Panc1 (cell line): ENCODE measurements around the gene DEFB114. TPM values are rescaled to one million over a fixed set of nuclear protein-coding genes. Genes with fewer than 3 reads are reported as not detected.

Experiments used
- ATAC-seq: fragments of 200-7000 bp; cut with Tn5 transposase; 2 replicates; pipeline ENCODE4 v1.9.1; 2020; ENCODE audit warnings: mild to moderate bottlenecking, moderate library complexity
- BruUV-seq: library from RNA; stranded (reverse); fragments of 400-500 nt; replicated peaks from 2 replicates; lab custom pipeline; 2021; lab: Mats Ljungman, UMichigan
- CTCF ChIA-PET: fragments of 300-600 bp; sonication (Branson Sonifier 250); formaldehyde crosslinking; loops from one replicate; lab custom pipeline; 2022; ENCODE audit warnings: antibody characterized with exemption; lab: Charles Lee
- POLR2A ChIA-PET: fragments of 300-600 bp; sonication (Branson Sonifier 250); formaldehyde crosslinking; loops from one replicate; lab custom pipeline; 2022; ENCODE audit warnings: antibody characterized with exemption; lab: Charles Lee
- DNase-seq: peaks from one replicate; pipeline ENCODE4 v3.0.0-alpha.2; 2010; ENCODE audit warnings: low read depth, low spot score
- H3K27ac ChIP-seq: 2 replicates; pipeline ENCODE4 v1.5.1; 2011; ENCODE audit warnings: mild to moderate bottlenecking, low read length, inconsistent platforms
- H3K27me3 ChIP-seq: fragments of 200-500 bp; sonication (Bioruptor generic); 2 replicates; pipeline ENCODE4 v1.6.0; 2014; ENCODE audit warnings: low read length, inconsistent platforms; ENCODE audit not compliant: control insufficient read depth, insufficient read depth
- H3K36me3 ChIP-seq: fragments of 200-500 bp; sonication (Bioruptor generic); 2 replicates; pipeline ENCODE4 v1.5.1; 2014; ENCODE audit warnings: inconsistent platforms, mild to moderate bottlenecking, low read length, moderate library complexity; ENCODE audit not compliant: control insufficient read depth, insufficient read depth
- H3K4me1 ChIP-seq: 2 replicates; pipeline ENCODE4 v1.5.1; 2011; ENCODE audit warnings: inconsistent platforms, mild to moderate bottlenecking, low read length, moderate library complexity; ENCODE audit not compliant: control insufficient read depth, insufficient read depth
- H3K4me3 ChIP-seq, 2 experiments: 2 replicates each; pipeline ENCODE4 v1.5.1; 2011 to 2012; ENCODE audit warnings: low read depth in 2 of 2, low read length in 2 of 2, mild to moderate bottlenecking in 2 of 2, inconsistent platforms in 1 of 2, moderate library complexity in 1 of 2
- H3K9me3 ChIP-seq: fragments of 200-500 bp; sonication (Bioruptor generic); 2 replicates; pipeline ENCODE4 v1.5.1; 2014; ENCODE audit warnings: low read depth, mild to moderate bottlenecking, inconsistent platforms, low read length, moderate library complexity; ENCODE audit not compliant: control insufficient read depth, insufficient read depth
- POLR2AphosphoS5 ChIP-seq: IDR thresholded peaks from 2 replicates; pipeline ENCODE4 v1.6.1; 2012; ENCODE audit warnings: mild to moderate bottlenecking, low read depth, low read length, moderate library complexity
- SIN3A ChIP-seq: IDR thresholded peaks from 2 replicates; pipeline ENCODE4 v1.6.1; 2012; ENCODE audit warnings: low read depth, mild to moderate bottlenecking, low read length, moderate library complexity, borderline replicate concordance; ENCODE audit not compliant: insufficient read depth
- TCF7L2 ChIP-seq: IDR thresholded peaks from 2 replicates; pipeline ENCODE4 v1.6.1; 2011; ENCODE audit warnings: mild to moderate bottlenecking, low read depth, low read length, inconsistent platforms
- in situ Hi-C: cut with HindIII; loops from 2 replicates; pipeline ENCODE4 v1.10.0; 2016; ENCODE audit warnings: low sequenced_read_pairs, low pct_unique_long_range_greater_than_20kb
- intact Hi-C: fragments of 100-400 bp; cut with micrococcal nuclease; formaldehyde crosslinking; loops from one replicate; pipeline ENCODE4 v1.10.0; 2022; ENCODE audit not compliant: unreplicated experiment
- total RNA-seq: library from RNA; stranded (reverse); gene quantifications from one replicate; pipeline ENCODE4 v1.2.1, GENCODE V29; 2021; ENCODE audit not compliant: unreplicated experiment
- TF ChIP-seq, protein P1 (sequence below): fragments of 450-650 bp; IDR thresholded peaks from 2 replicates; pipeline ENCODE4 v1.5.1; 2017; ENCODE audit warnings: mild to moderate bottlenecking
- TF ChIP-seq, protein P2 (sequence below), 2 experiments: IDR thresholded peaks; 2 replicates each; pipeline ENCODE4 v1.6.1; 2011 to 2012; ENCODE audit warnings: low read depth in 2 of 2, control low read depth in 1 of 2, low read length in 1 of 2, mild to moderate bottlenecking in 1 of 2, moderate library complexity in 1 of 2; ENCODE audit not compliant: insufficient read depth in 1 of 2

The DEFB114 gene
- total RNA-seq, 1 experiment from 2014 or later = not detected

DNA sequence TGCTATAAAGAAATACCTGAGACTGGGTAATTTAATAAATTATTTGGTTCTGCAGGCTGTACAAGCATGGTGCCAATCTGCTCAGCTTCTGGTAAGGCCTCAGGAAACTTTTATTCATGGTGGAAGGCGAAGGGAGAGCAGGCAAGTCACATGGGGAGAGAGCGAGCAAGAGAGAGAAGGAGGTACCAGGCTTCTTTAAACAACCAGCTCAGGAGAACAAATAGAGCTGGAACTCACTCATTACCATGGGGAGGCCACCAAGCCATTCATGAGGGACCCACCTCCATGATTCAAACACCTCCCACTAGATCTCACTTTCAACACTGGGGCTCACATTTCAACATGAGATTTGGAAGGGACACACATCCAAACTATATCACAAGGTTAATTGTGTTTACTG lies 52.7 kb downstream of the DEFB114 start:
- Histone ChIP-seq H3K4me3 (no peak overlapping the region), H3K36me3 (no peaks in the 10 kb centered on the region), H3K4me1 (no peaks in the 10 kb centered on the region), H3K9me3 (no peaks in the 10 kb centered on the region), H3K27me3 (no peaks in the 10 kb centered on the region), H3K27ac (no peak overlapping the region)
- DNase-seq (no peak), ATAC-seq (no peak)
- ChIA-PET CTCF (no interaction called here), POLR2A (no interaction called here)
- no TSS peak for BruUV-seq
- in situ Hi-C loops = no loop called here
- TF ChIP-seq POLR2AphosphoS5 = no peak
- TF ChIP-seq TCF7L2 = no peak
- TF ChIP-seq SIN3A = no peak
- TF ChIP-seq, protein P1, sequence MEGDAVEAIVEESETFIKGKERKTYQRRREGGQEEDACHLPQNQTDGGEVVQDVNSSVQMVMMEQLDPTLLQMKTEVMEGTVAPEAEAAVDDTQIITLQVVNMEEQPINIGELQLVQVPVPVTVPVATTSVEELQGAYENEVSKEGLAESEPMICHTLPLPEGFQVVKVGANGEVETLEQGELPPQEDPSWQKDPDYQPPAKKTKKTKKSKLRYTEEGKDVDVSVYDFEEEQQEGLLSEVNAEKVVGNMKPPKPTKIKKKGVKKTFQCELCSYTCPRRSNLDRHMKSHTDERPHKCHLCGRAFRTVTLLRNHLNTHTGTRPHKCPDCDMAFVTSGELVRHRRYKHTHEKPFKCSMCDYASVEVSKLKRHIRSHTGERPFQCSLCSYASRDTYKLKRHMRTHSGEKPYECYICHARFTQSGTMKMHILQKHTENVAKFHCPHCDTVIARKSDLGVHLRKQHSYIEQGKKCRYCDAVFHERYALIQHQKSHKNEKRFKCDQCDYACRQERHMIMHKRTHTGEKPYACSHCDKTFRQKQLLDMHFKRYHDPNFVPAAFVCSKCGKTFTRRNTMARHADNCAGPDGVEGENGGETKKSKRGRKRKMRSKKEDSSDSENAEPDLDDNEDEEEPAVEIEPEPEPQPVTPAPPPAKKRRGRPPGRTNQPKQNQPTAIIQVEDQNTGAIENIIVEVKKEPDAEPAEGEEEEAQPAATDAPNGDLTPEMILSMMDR = no peak
- TF ChIP-seq, protein P2, sequence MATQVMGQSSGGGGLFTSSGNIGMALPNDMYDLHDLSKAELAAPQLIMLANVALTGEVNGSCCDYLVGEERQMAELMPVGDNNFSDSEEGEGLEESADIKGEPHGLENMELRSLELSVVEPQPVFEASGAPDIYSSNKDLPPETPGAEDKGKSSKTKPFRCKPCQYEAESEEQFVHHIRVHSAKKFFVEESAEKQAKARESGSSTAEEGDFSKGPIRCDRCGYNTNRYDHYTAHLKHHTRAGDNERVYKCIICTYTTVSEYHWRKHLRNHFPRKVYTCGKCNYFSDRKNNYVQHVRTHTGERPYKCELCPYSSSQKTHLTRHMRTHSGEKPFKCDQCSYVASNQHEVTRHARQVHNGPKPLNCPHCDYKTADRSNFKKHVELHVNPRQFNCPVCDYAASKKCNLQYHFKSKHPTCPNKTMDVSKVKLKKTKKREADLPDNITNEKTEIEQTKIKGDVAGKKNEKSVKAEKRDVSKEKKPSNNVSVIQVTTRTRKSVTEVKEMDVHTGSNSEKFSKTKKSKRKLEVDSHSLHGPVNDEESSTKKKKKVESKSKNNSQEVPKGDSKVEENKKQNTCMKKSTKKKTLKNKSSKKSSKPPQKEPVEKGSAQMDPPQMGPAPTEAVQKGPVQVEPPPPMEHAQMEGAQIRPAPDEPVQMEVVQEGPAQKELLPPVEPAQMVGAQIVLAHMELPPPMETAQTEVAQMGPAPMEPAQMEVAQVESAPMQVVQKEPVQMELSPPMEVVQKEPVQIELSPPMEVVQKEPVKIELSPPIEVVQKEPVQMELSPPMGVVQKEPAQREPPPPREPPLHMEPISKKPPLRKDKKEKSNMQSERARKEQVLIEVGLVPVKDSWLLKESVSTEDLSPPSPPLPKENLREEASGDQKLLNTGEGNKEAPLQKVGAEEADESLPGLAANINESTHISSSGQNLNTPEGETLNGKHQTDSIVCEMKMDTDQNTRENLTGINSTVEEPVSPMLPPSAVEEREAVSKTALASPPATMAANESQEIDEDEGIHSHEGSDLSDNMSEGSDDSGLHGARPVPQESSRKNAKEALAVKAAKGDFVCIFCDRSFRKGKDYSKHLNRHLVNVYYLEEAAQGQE (IDR thresholded peaks at IDR 0.05; ENCODE audit: insufficient read depth in 1 of 2, low read depth in 2 of 2, low read length in 1 of 2) = no peak
- intact Hi-C loops = no loop called here

Other genes starting within 250 kb of the DEFB114 start
- gene CRISP3, start 219.8 kb downstream of the DEFB114 start, total RNA-seq = not detected
- not detected for gene PGK2, start 176.9 kb downstream of the DEFB114 start, total RNA-seq
- not detected for gene CRISP1, start 97.6 kb downstream of the DEFB114 start, total RNA-seq
- not detected for gene DEFB113, start 5.5 kb upstream of the DEFB114 start, total RNA-seq
- not detected for gene DEFB110, start 57.8 kb upstream of the DEFB114 start, total RNA-seq
- not detected for gene DEFB112, start 85.8 kb upstream of the DEFB114 start, total RNA-seq